Mesenchymal stem cell (in vitro differentiated cells and primary cell): ENCODE measurements around the gene LRRC43.
"Not testable (repeated sequence)": the region's sequence is repeated elsewhere in the genome, so short reads cannot be mapped to it uniquely, and the experiment has no call there.

Source experiments
- DNase-seq: peaks from one replicate; pipeline ENCODE4 v3.0.0-alpha.2; 2013
- H2AFZ ChIP-seq: one replicate; pipeline ENCODE4 v1.6.1; 2013; ENCODE audit warnings: low read depth, mild to moderate bottlenecking, control low read depth, inconsistent platforms, low read length, moderate library complexity
- H2AK5ac ChIP-seq: 2 replicates; pipeline ENCODE4 v1.6.1; 2013; ENCODE audit warnings: low read length, moderate library complexity, mild to moderate bottlenecking, inconsistent platforms; ENCODE audit not compliant: severe bottlenecking
- H2BK120ac ChIP-seq: one replicate; pipeline ENCODE4 v1.6.1; 2013; ENCODE audit warnings: low read depth, mild to moderate bottlenecking, inconsistent platforms, low read length, moderate library complexity
- H2BK12ac ChIP-seq, 2 experiments: one replicate each; pipeline ENCODE4 v1.6.1; 2013; ENCODE audit warnings: inconsistent platforms in 2 of 2, low read length in 2 of 2, mild to moderate bottlenecking in 2 of 2, moderate library complexity in 2 of 2, control low read depth in 1 of 2
- H2BK15ac ChIP-seq: one replicate; pipeline ENCODE4 v1.6.1; 2013; ENCODE audit warnings: mild to moderate bottlenecking, low read depth, inconsistent platforms; ENCODE audit not compliant: poor library complexity, severe bottlenecking
- H2BK5ac ChIP-seq: 2 replicates; pipeline ENCODE4 v1.6.1; 2013; ENCODE audit warnings: low read depth, mild to moderate bottlenecking, low read length, control low read depth, inconsistent platforms; ENCODE audit not compliant: poor library complexity, severe bottlenecking
- H3K14ac ChIP-seq, 2 experiments: one replicate each; pipeline ENCODE4 v1.6.1; 2013; ENCODE audit warnings: inconsistent platforms in 2 of 2, low read length in 2 of 2, control low read depth in 1 of 2, mild to moderate bottlenecking in 1 of 2, moderate library complexity in 1 of 2
- H3K18ac ChIP-seq, 2 experiments: one replicate each; pipeline ENCODE4 v1.6.1; 2013; ENCODE audit warnings: inconsistent platforms in 2 of 2, low read length in 2 of 2, control low read depth in 1 of 2, low read depth in 1 of 2, mild to moderate bottlenecking in 1 of 2
- H3K23ac ChIP-seq, 2 experiments: one replicate each; pipeline ENCODE4 v1.6.1; 2013; ENCODE audit warnings: inconsistent platforms in 2 of 2, low read length in 2 of 2, mild to moderate bottlenecking in 2 of 2, moderate library complexity in 2 of 2, control low read depth in 1 of 2
- H3K27ac ChIP-seq: 2 replicates; pipeline ENCODE4 v1.5.1; 2013; ENCODE audit warnings: mild to moderate bottlenecking, moderate library complexity, low read length, control low read depth, inconsistent platforms; ENCODE audit not compliant: poor library complexity, severe bottlenecking
- H3K27me3 ChIP-seq, 2 experiments: 2 replicates each; pipeline versions ENCODE4 v1.6.1 to v1.7.0; 2013; ENCODE audit warnings: low read length in 2 of 2, mild to moderate bottlenecking in 2 of 2, moderate library complexity in 2 of 2, control low read depth in 1 of 2, inconsistent platforms in 1 of 2; ENCODE audit not compliant: control insufficient read depth in 1 of 2, insufficient read depth in 1 of 2
- H3K36me3 ChIP-seq, 2 experiments: 2 replicates each; pipeline versions ENCODE4 v1.6.1 to v1.7.0; 2013; ENCODE audit warnings: low read length in 2 of 2, control low read depth in 1 of 2, inconsistent platforms in 1 of 2, low read depth in 1 of 2, mild to moderate bottlenecking in 1 of 2; ENCODE audit not compliant: insufficient read depth in 2 of 2, control insufficient read depth in 1 of 2
- H3K4ac ChIP-seq, 2 experiments: one replicate each; pipeline ENCODE4 v1.6.1; 2013; ENCODE audit warnings: inconsistent platforms in 2 of 2, low read length in 2 of 2, mild to moderate bottlenecking in 2 of 2, moderate library complexity in 2 of 2, control low read depth in 1 of 2, low read depth in 1 of 2
- H3K4me1 ChIP-seq: 2 replicates; pipeline ENCODE4 v1.6.1; 2013; ENCODE audit warnings: low read depth, low read length, control low read depth; ENCODE audit not compliant: control insufficient read depth, insufficient read depth
- H3K4me2 ChIP-seq: 2 replicates; pipeline ENCODE4 v1.6.1; 2013; ENCODE audit warnings: low read length, mild to moderate bottlenecking, inconsistent platforms; ENCODE audit not compliant: poor library complexity, severe bottlenecking
- H3K4me3 ChIP-seq, 2 experiments: 2 replicates each; pipeline versions ENCODE4 v1.5.1 to v1.7.0; 2013; ENCODE audit warnings: low read length in 2 of 2, mild to moderate bottlenecking in 2 of 2, control low read depth in 1 of 2, low read depth in 1 of 2; ENCODE audit not compliant: insufficient read depth in 1 of 2
- H3K79me1 ChIP-seq: replicated peaks from 2 replicates; pipeline ENCODE4 v1.6.1; 2013; ENCODE audit warnings: mild to moderate bottlenecking, control low read depth, low read length, inconsistent platforms; ENCODE audit not compliant: poor library complexity, severe bottlenecking
- H3K9ac ChIP-seq: 2 replicates; pipeline ENCODE4 v1.7.0; 2013; ENCODE audit warnings: mild to moderate bottlenecking, low read length, moderate library complexity
- H3K9me3 ChIP-seq: 2 replicates; pipeline ENCODE4 v1.7.0; 2013; ENCODE audit warnings: mild to moderate bottlenecking, low read length; ENCODE audit not compliant: control insufficient read depth
- H4K8ac ChIP-seq: one replicate; pipeline ENCODE4 v1.6.1; 2013; ENCODE audit warnings: inconsistent platforms, mild to moderate bottlenecking, low read length, moderate library complexity
- H4K91ac ChIP-seq: one replicate; pipeline ENCODE4 v1.6.1; 2013; ENCODE audit warnings: mild to moderate bottlenecking, low read length, inconsistent platforms
- WGBS: methylation state at CpG from one replicate; pipeline ENCODE4 v1.1.7; 2013; ENCODE audit warnings: mixed read lengths; 5-methylcytosine and 5-hydroxymethylcytosine counted together

The LRRC43 gene

DNA sequence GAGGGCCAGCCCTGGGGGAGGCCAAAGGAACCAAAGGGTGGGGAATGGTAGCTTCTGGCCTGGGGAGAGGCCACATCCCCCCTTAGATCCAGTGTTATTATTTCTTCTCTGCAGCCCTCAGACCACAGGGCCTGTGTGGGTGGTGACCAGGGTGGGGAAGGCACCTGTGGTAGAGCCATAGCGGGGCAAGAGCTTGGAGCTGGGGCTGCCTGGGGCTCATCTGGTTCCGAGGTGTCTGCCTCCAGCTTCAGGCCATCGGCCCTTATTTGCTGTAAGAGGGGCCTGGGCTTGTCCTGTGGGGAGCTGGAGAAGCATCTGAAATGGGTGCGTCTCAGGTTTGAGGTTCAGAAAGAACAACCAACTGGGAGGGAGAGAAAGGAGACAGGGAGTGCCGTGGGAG, 18.5 kb downstream of the LRRC43 start:
- Histone ChIP-seq H2AFZ (no peak overlapping the region), H2BK15ac (no peak overlapping the region), H2BK120ac (no peak overlapping the region), H3K4me2 (no peak overlapping the region), H4K8ac (no peak overlapping the region), H2BK5ac (no peak overlapping the region), H3K4me1 (peaks cover 23% of the 10 kb centered on the region), H2BK12ac (no peak overlapping the region), H3K36me3 (peaks cover 0 to 4% of the 10 kb centered on the region in 2 experiments), H3K4ac (no peak overlapping the region), H2AK5ac (no peak overlapping the region), H3K27ac (no peak overlapping the region), H3K9ac (no peak overlapping the region), H3K14ac (no peak overlapping the region), H3K79me1 (no peaks in the 10 kb centered on the region), H4K91ac (no peak overlapping the region), H3K18ac (no peak overlapping the region), H3K9me3 (peaks cover under 1% of the 10 kb centered on the region), H3K23ac (no peak overlapping the region), H3K27me3 (peaks cover 12 to 67% of the 10 kb centered on the region in 2 experiments), H3K4me3 (no peak overlapping the region)
- no peak for DNase-seq
- 93% methylated on average over 5 of the region's 5 CpGs for WGBS

DNA sequence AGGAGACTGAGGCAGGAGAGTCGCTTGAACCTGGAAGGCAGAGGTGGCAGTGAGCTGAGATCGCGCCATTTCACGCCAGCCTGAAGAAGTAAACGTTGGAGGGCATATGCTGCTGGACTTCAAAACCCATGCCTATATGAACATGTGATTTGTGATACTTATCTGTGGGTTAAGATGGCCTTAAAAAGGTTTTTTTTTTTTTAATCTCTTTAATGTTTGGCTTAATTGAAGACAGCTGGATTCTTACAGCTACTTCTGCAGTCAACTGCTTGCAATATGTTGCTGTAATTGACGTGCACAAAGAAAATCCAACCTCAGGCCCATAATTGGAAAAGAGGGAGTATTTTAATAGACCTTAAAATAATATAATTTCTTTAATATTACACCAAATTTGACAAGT, 19.1 kb downstream of the LRRC43 start:
- Histone ChIP-seq H2AFZ (no peak overlapping the region), H3K4me2 (no peak overlapping the region), H3K23ac (no peak overlapping the region), H2BK15ac (no peak overlapping the region), H4K91ac (no peak overlapping the region), H3K36me3 (peaks cover 4 to 10% of the 10 kb centered on the region in 2 experiments), H3K14ac (no peak overlapping the region), H4K8ac (no peak overlapping the region), H3K27me3 (peaks cover 12 to 64% of the 10 kb centered on the region in 2 experiments), H2BK12ac (no peak overlapping the region), H2BK5ac (no peak overlapping the region), H2AK5ac (no peak overlapping the region), H3K9me3 (no peaks in the 10 kb centered on the region), H3K4me3 (no peak overlapping the region), H2BK120ac (no peak overlapping the region), H3K4ac (no peak overlapping the region), H3K27ac (no peak overlapping the region), H3K4me1 (peaks cover 23% of the 10 kb centered on the region), H3K79me1 (no peaks in the 10 kb centered on the region), H3K18ac (no peak overlapping the region), H3K9ac (no peak overlapping the region)
- WGBS, result 98% methylated on average over 5 of the region's 6 CpGs
- no peak for DNase-seq

DNA sequence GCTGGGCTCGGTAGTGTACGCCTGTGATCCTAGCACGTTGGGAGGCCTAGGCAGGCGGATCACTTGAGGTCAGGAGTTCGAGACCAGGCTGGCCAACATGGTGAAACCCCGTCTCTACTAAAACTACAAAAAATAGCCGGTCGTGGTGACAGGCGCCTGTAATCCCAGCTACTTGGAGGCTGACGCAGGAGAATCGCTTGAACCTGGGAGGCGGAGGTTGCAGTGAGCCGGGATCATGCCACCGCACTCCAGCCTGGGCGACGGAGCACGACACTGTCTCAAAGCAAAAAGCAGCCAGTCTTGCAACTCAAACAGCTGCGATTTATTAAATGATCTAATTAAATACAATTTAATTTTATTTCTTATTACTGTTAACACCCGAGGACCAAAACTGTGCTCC, 19.9 kb downstream of the LRRC43 start:
- H2BK15ac ChIP-seq, H3K14ac ChIP-seq, H3K27ac ChIP-seq, H3K4ac ChIP-seq, H2BK12ac ChIP-seq, H3K79me1 ChIP-seq, H3K9me3 ChIP-seq, H3K23ac ChIP-seq, H2BK120ac ChIP-seq, H3K18ac ChIP-seq, H4K91ac ChIP-seq, H2BK5ac ChIP-seq, H2AK5ac ChIP-seq, H4K8ac ChIP-seq, DNase-seq, H2AFZ ChIP-seq: not testable (repeated sequence)
- peak overlapping the region; percentile 61 for H3K9ac ChIP-seq
- H3K36me3 ChIP-seq, result peaks cover 12 to 18% of the 10 kb centered on the region in 2 experiments
- H3K4me2 ChIP-seq, result peak overlapping the region; percentile 86
- 87% methylated on average over 15 of the region's 19 CpGs for WGBS
- peaks cover 12 to 64% of the 10 kb centered on the region in 2 experiments for H3K27me3 ChIP-seq
- H3K4me1 ChIP-seq, result peaks cover 23% of the 10 kb centered on the region
- H3K4me3 ChIP-seq, result peak overlapping the region; percentile 57 to 76

DNA sequence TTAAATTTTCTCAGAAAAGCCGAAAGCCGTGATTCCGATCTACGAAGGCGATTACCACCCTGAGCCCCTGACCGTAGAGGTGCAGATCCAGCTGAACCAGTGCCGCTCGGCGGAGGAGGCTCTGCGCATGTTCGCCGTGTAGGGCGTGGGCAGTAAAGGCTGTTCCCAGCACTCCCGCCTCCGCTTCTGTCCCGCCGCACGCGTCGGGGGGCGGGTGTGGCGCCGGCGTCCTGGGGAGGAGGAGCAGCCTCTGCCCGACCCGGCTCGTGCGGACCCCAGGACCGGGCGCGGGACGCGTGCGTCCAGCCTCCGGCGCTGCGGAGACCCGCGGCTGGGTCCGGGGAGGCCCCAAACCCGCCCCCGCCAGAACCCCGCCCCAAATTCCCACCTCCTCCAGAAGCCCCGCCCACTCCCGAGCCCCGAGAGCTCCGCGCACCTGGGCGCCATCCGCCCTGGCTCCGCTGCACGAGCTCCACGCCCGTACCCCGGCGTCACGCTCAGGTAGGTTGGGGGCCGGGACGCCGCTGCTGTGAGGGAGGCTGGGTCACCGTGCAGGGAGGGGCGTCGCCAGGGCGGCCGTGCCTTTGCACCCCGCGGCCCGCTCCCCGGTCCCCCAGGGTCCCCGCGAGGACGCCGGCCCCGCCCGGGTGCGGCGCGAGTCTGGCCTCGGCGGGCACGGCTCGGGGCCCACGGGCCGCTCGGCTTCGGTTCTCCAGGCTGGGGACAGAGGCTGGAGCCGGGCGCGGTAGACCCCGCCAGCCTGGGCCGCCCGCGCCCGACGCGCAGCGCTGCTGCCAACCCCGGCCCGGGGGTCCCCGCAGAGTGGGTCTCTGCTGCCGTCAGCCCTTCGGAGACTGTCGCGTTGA, 20.6 kb downstream of the LRRC43 start, which contains the start of gene B3GNT4:
TSS of gene B3GNT4 (plus strand) at position 409 of the 866 bp plus-strand sequence. CDS start 910 bp downstream, outside the sequence.
- peaks cover 19% of the 10 kb centered on the region for H3K4me1 ChIP-seq
- no peaks in the 10 kb centered on the region for H3K9me3 ChIP-seq
- H3K23ac ChIP-seq, result peak within 1 kb of the TSS in 1 of 2 experiments; percentile 46
- peaks cover 19 to 25% of the 10 kb centered on the region in 2 experiments for H3K36me3 ChIP-seq
- H2BK5ac ChIP-seq, result no peak within 1 kb of the TSS
- peak within 1 kb of the TSS; percentile 57 to 76 for H3K4me3 ChIP-seq
- H2BK15ac ChIP-seq, result peak within 1 kb of the TSS; percentile 2
- no peak within 1 kb of the TSS for H2AK5ac ChIP-seq
- no peak within 1 kb of the TSS for H2BK12ac ChIP-seq
- H3K4me2 ChIP-seq, result peak within 1 kb of the TSS; percentile 86
- no peak within 1 kb of the TSS for H3K27ac ChIP-seq
- DNase-seq, result peak; percentile 57
- H3K4ac ChIP-seq, result no peak within 1 kb of the TSS
- 0% methylated on average over 52 of the region's 104 CpGs for WGBS
- no peaks in the 10 kb centered on the region for H3K79me1 ChIP-seq
- peaks cover 12 to 64% of the 10 kb centered on the region in 2 experiments for H3K27me3 ChIP-seq
- H4K91ac ChIP-seq, result no peak within 1 kb of the TSS
- no peak within 1 kb of the TSS for H4K8ac ChIP-seq
- H3K18ac ChIP-seq, result peak within 1 kb of the TSS in 1 of 2 experiments; percentile 63
- H3K14ac ChIP-seq, result no peak within 1 kb of the TSS
- H2AFZ ChIP-seq, result peak within 1 kb of the TSS; percentile 8
- peak within 1 kb of the TSS; percentile 61 for H3K9ac ChIP-seq
- H2BK120ac ChIP-seq, result no peak within 1 kb of the TSS
